Fibroblast of pulmonary artery (primary cell): ENCODE data around the gene CSRP3.
A peak's percentile ranks its signal among the peaks of the same experiment; 100 is the strongest.
"Not testable (repeated sequence)": the region's sequence is repeated elsewhere in the genome, so short reads cannot be mapped to it uniquely, and the experiment has no call there.

ENCODE experiments used
- DNase-seq: peaks from one replicate; pipeline ENCODE4 v3.0.0-alpha.2; 2010; ENCODE audit warnings: low read depth
- H3K4me3 ChIP-seq: replicated peaks from 2 replicates; pipeline ENCODE4 v1.5.1; 2011; ENCODE audit warnings: low read depth, mild to moderate bottlenecking, control low read depth, low read length, moderate library complexity
- CTCF ChIP-seq: IDR thresholded peaks from 2 replicates; pipeline ENCODE4 v1.5.1; 2011; ENCODE audit warnings: mild to moderate bottlenecking, control low read depth, low read length, inconsistent platforms; ENCODE audit errors: missing control alignments

Gene CSRP3

GRCh38 chr11:19162951-19163505 is 38.8 kb downstream of the CSRP3 start:
- no peak for TF ChIP-seq CTCF
- H3K4me3 ChIP-seq = no peak overlapping the region
- no peak for DNase-seq

GRCh38 chr11:19161651-19162050 is 40.1 kb downstream of the CSRP3 start:
- H3K4me3 ChIP-seq = no peak overlapping the region
- no peak for TF ChIP-seq CTCF
- DNase-seq = no peak

- peak; percentile 7 for DNase-seq
- TF ChIP-seq CTCF = no peak
- no peak overlapping the region for H3K4me3 ChIP-seq
These were observed 40.9 kb downstream of the CSRP3 start for GRCh38 chr11:19160847-19161246.

- DNase-seq = no peak
- TF ChIP-seq CTCF = no peak
- no peak overlapping the region for H3K4me3 ChIP-seq
These were observed 44.9 kb downstream of the CSRP3 start for GRCh38 chr11:19156892-19157291.

- no peak for TF ChIP-seq CTCF
- no peak for DNase-seq
- H3K4me3 ChIP-seq = no peak overlapping the region
These were observed 56.5 kb downstream of the CSRP3 start for GRCh38 chr11:19145319-19145718.

- DNase-seq, H3K4me3 ChIP-seq: not testable (repeated sequence)
These were observed 64.9 kb downstream of the CSRP3 start for GRCh38 chr11:19136884-19137283.

- no peak for TF ChIP-seq CTCF
- no peak overlapping the region for H3K4me3 ChIP-seq
- no peak for DNase-seq
These were observed 67.8 kb downstream of the CSRP3 start for GRCh38 chr11:19134004-19134403.
